GM12878 (cell line): ENCODE measurements around the gene AIG1. TPM values are rescaled to one million over a fixed set of nuclear protein-coding genes. Genes with fewer than 3 reads are reported as not detected.

Experiments
- ATAC-seq: fragments of 200-7000 bp; cut with Tn5 transposase; 3 replicates; pipeline ENCODE4 v1.9.1; 2020; ENCODE audit warnings: mild to moderate bottlenecking, moderate library complexity
- BruUV-seq: library from RNA; stranded (reverse); fragments of 400-500 nt; replicated peaks from 2 replicates; lab custom pipeline; 2021; lab: Mats Ljungman, UMichigan
- CTCF ChIA-PET: fragments of 300-600 bp; sonication (Branson Sonifier 250); formaldehyde crosslinking; extraction: SDS; loops from one replicate; lab custom pipeline; 2021; ENCODE audit warnings: inconsistent platforms; lab: Yijun Ruan, JAX
- POLR2A ChIA-PET: fragments of 350-600 bp; formaldehyde crosslinking; extraction: SDS; loops from one replicate; lab custom pipeline; 2021; ENCODE audit warnings: inconsistent platforms; lab: Charles Lee
- RAD21 ChIA-PET: fragments of 300-600 bp; sonication (Branson Sonifier 250); formaldehyde crosslinking; loops from one replicate; lab custom pipeline; 2023; ENCODE audit warnings: antibody characterized with exemption; ENCODE audit not compliant: unreplicated experiment; lab: Charles Lee
- SMC1A ChIA-PET: fragments of 300-600 bp; sonication (Branson Sonifier 250); formaldehyde crosslinking; loops from one replicate; lab custom pipeline; 2023; ENCODE audit not compliant: unreplicated experiment, uncharacterized antibody; lab: Charles Lee
- DNase-seq: peaks from one replicate; pipeline ENCODE4 v3.0.0-alpha.2; 2011; ENCODE audit warnings: low read depth, low spot score
- FAIRE-seq: peaks from 3 replicates; lab custom pipeline; 2011; peaks lifted over from hg19 to GRCh38; lab: Jason Lieb, UNC
- H2AFZ ChIP-seq: 2 replicates; pipeline ENCODE4 v1.6.0; 2011; ENCODE audit warnings: low read depth, low read length, control low read depth; ENCODE audit not compliant: control insufficient read depth
- H3K27ac ChIP-seq: 2 replicates; pipeline ENCODE4 v1.5.1; 2011; ENCODE audit warnings: control low read depth; ENCODE audit not compliant: control insufficient read depth, insufficient read depth
- H3K27me3 ChIP-seq, 2 experiments: replicated peaks in 1 of 2; 2 replicates each; pipeline versions ENCODE4 v1.6.0 to v1.6.1; 2011; ENCODE audit warnings: low read length in 1 of 2; ENCODE audit not compliant: control insufficient read depth in 2 of 2, insufficient read depth in 2 of 2
- H3K36me3 ChIP-seq, 2 experiments: 2 replicates each; pipeline ENCODE4 v1.5.1; 2011; ENCODE audit warnings: low read length in 1 of 2; ENCODE audit not compliant: control insufficient read depth in 2 of 2, insufficient read depth in 2 of 2
- H3K4me1 ChIP-seq: 2 replicates; pipeline ENCODE4 v1.6.1; 2011; ENCODE audit warnings: mild to moderate bottlenecking, low read length, moderate library complexity, mixed read lengths; ENCODE audit not compliant: control insufficient read depth, insufficient read depth
- H3K4me2 ChIP-seq: 2 replicates; pipeline ENCODE4 v1.6.0; 2011; ENCODE audit warnings: control low read depth; ENCODE audit not compliant: control insufficient read depth, insufficient read depth
- H3K4me3 ChIP-seq: fragments of 200-600 bp; sonication (generic); 2 replicates; pipeline ENCODE4 v1.5.1; 2016
- H3K79me2 ChIP-seq: 2 replicates; pipeline ENCODE4 v1.6.0; 2011; ENCODE audit warnings: low read length; ENCODE audit not compliant: control insufficient read depth, insufficient read depth
- H3K9ac ChIP-seq: 2 replicates; pipeline ENCODE4 v1.8.0; 2011; ENCODE audit warnings: low read length, control low read depth, mixed read lengths; ENCODE audit not compliant: control insufficient read depth, insufficient read depth
- H3K9me3 ChIP-seq: replicated peaks from 3 replicates; pipeline ENCODE4 v1.5.1; 2011; ENCODE audit warnings: mild to moderate bottlenecking, low read length; ENCODE audit not compliant: control insufficient read depth, insufficient read depth
- H4K20me1 ChIP-seq: 2 replicates; pipeline ENCODE4 v1.6.0; 2011; ENCODE audit not compliant: control insufficient read depth, insufficient read depth
- CBFB ChIP-seq: IDR thresholded peaks from 2 replicates; pipeline ENCODE4 v1.6.1; 2016; ENCODE audit warnings: antibody characterized with exemption, low read depth
- CHD1 ChIP-seq: IDR thresholded peaks from 2 replicates; pipeline ENCODE4 v1.6.1; 2012; ENCODE audit warnings: low read depth, low read length, improper control_type of control experiment
- CREB1 ChIP-seq: IDR thresholded peaks from 2 replicates; pipeline ENCODE4 v1.6.1; 2012; ENCODE audit warnings: low read depth, mild to moderate bottlenecking, inconsistent platforms
- HSF1 ChIP-seq: fragments of 150-350 bp; IDR thresholded peaks from 2 replicates; pipeline ENCODE4 v1.6.1; 2014; ENCODE audit warnings: mild to moderate bottlenecking, low read depth, low read length
- KDM1A ChIP-seq: fragments of 200-600 bp; sonication (generic); IDR thresholded peaks from 2 replicates; pipeline ENCODE4 v1.6.1; 2016; ENCODE audit warnings: borderline replicate concordance
- MYC ChIP-seq: IDR thresholded peaks from 2 replicates; pipeline ENCODE4 v1.6.1; 2011; ENCODE audit warnings: mild to moderate bottlenecking, low read length, moderate library complexity, inconsistent platforms; ENCODE audit not compliant: insufficient read depth, insufficient replicate concordance, insufficient read length, severe bottlenecking
- NKRF ChIP-seq: fragments of 450-650 bp; conservative IDR thresholded peaks from 2 replicates; pipeline ENCODE4 v1.6.1; 2017; ENCODE audit warnings: mild to moderate bottlenecking, moderate library complexity
- SMC3 ChIP-seq: IDR thresholded peaks from 2 replicates; pipeline ENCODE4 v1.6.1; 2011; ENCODE audit warnings: low read length, improper control_type of control experiment, borderline replicate concordance
- SREBF1 ChIP-seq: IDR thresholded peaks from 2 replicates; pipeline ENCODE4 v1.6.1; 2012; ENCODE audit warnings: mild to moderate bottlenecking, low read length
- ZNF24 ChIP-seq: fragments of 450-650 bp; IDR thresholded peaks from 2 replicates; pipeline ENCODE4 v1.6.1; 2017; ENCODE audit warnings: antibody characterized with exemption, mild to moderate bottlenecking
- ZSCAN29 ChIP-seq: fragments of 450-650 bp; IDR thresholded peaks from 2 replicates; pipeline ENCODE4 v1.6.1; 2017; ENCODE audit warnings: mild to moderate bottlenecking, moderate library complexity
- ZZZ3 ChIP-seq: IDR thresholded peaks from 2 replicates; pipeline ENCODE4 v1.6.1; 2011; ENCODE audit warnings: low read depth; ENCODE audit not compliant: control insufficient read depth, insufficient read length
- WGBS: methylation state at CpG from one replicate; pipeline ENCODE4 v1.1.6; 2016; ENCODE audit warnings: low lambda C conversion rate; ENCODE audit not compliant: insufficient replicate concordance, insufficient coverage; ENCODE audit errors: missing lambda C conversion rate; 5-methylcytosine and 5-hydroxymethylcytosine counted together
- in situ Hi-C: fragments of 300-500 bp; cut with MboI; formaldehyde crosslinking; loops from 9 replicates; pipeline ENCODE4 v1.14.3; 2018; ENCODE audit warnings: mixed read lengths
- intact Hi-C: fragments of 100-400 bp; cut with micrococcal nuclease; formaldehyde crosslinking; loops from one replicate; pipeline ENCODE4 v1.14.2; 2022; ENCODE audit not compliant: unreplicated experiment
- polyA plus RNA-seq, 11 experiments: library from polyadenylated mRNA; depleted of rRNA in 4 of 11; unstranded in 6 of 11; stranded (reverse) in 5 of 11; fragments of >200 nt; fragmentation: Nextera tagmentation in 4 of 11; fragmentation: Illumina TruSeq in 1 of 11; extraction: Ambion mirVana in 4 of 11; extraction: Trizol in 1 of 11; gene quantifications; 1 replicate in 1 of 11; 2 replicates in 10 of 11; pipeline versions ENCODE4 v1.2.1 to v1.2.3, GENCODE V29; 2011 to 2016; ENCODE audit warnings: inconsistent platforms in 2 of 11, missing spikeins in 2 of 11, low read depth in 1 of 11
- total RNA-seq, 4 experiments: library from RNA; depleted of rRNA in 3 of 4; stranded (reverse); fragments of >200 nt in 3 of 4; fragmentation: Illumina TruSeq in 1 of 4; extraction: Trizol in 1 of 4; gene quantifications; 2 replicates each; pipeline versions ENCODE4 v1.2.1 to v1.2.3, GENCODE V29; 2013 to 2021
- TF ChIP-seq, protein P1 (sequence below): IDR thresholded peaks from 2 replicates; pipeline ENCODE4 v1.6.1; 2011; ENCODE audit warnings: low read depth, mild to moderate bottlenecking, low read length, moderate library complexity, borderline replicate concordance; ENCODE audit errors: extremely low read depth
- TF ChIP-seq, protein P2 (sequence below): fragments of 450-650 bp; IDR thresholded peaks from 2 replicates; pipeline ENCODE4 v1.6.1; 2016; ENCODE audit warnings: mild to moderate bottlenecking, moderate library complexity, borderline replicate concordance

Gene AIG1
- total and polyA plus RNA-seq, 10 of the 15 experiments (the other 5 are each of a cell fraction or from before 2014, with no cell fraction given) = 27.0 to 74.5 (median 36.4) TPM

GRCh38 chr6:143248359-143248758, 187.7 kb downstream of the AIG1 start:
- Histone ChIP-seq H2AFZ (no peak overlapping the region), H3K27ac (no peak overlapping the region), H3K4me3 (no peak overlapping the region), H3K4me2 (no peak overlapping the region), H3K4me1 (no peaks in the 10 kb centered on the region), H4K20me1 (no peaks in the 10 kb centered on the region), H3K79me2 (no peaks in the 10 kb centered on the region), H3K36me3 (no peaks in the 10 kb centered on the region), H3K27me3 (no peaks in the 10 kb centered on the region), H3K9ac (no peak overlapping the region), H3K9me3 (no peaks in the 10 kb centered on the region)
- BruUV-seq = no TSS peak
- no peak for DNase-seq
- FAIRE-seq = no peak
- ChIA-PET CTCF (no interaction called here), POLR2A (no interaction called here), RAD21 (no interaction called here), SMC1A (no interaction called here)
- in situ Hi-C loops = no loop called here
- ATAC-seq = no peak
- 94% methylated on average over 4 of the region's 4 CpGs for WGBS
- intact Hi-C loops = no loop called here
- TF ChIP-seq CHD1 (no peak), SREBF1 (no peak), CBFB (no peak), ZSCAN29 (no peak), NKRF (no peak), HSF1 (no peak), ZZZ3 (no peak), SMC3 (no peak), CREB1 (no peak), MYC (no peak), ZNF24 (no peak), KDM1A (no peak)
- TF ChIP-seq, protein P1, sequence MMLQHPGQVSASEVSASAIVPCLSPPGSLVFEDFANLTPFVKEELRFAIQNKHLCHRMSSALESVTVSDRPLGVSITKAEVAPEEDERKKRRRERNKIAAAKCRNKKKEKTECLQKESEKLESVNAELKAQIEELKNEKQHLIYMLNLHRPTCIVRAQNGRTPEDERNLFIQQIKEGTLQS = no peak
- TF ChIP-seq, protein P2, sequence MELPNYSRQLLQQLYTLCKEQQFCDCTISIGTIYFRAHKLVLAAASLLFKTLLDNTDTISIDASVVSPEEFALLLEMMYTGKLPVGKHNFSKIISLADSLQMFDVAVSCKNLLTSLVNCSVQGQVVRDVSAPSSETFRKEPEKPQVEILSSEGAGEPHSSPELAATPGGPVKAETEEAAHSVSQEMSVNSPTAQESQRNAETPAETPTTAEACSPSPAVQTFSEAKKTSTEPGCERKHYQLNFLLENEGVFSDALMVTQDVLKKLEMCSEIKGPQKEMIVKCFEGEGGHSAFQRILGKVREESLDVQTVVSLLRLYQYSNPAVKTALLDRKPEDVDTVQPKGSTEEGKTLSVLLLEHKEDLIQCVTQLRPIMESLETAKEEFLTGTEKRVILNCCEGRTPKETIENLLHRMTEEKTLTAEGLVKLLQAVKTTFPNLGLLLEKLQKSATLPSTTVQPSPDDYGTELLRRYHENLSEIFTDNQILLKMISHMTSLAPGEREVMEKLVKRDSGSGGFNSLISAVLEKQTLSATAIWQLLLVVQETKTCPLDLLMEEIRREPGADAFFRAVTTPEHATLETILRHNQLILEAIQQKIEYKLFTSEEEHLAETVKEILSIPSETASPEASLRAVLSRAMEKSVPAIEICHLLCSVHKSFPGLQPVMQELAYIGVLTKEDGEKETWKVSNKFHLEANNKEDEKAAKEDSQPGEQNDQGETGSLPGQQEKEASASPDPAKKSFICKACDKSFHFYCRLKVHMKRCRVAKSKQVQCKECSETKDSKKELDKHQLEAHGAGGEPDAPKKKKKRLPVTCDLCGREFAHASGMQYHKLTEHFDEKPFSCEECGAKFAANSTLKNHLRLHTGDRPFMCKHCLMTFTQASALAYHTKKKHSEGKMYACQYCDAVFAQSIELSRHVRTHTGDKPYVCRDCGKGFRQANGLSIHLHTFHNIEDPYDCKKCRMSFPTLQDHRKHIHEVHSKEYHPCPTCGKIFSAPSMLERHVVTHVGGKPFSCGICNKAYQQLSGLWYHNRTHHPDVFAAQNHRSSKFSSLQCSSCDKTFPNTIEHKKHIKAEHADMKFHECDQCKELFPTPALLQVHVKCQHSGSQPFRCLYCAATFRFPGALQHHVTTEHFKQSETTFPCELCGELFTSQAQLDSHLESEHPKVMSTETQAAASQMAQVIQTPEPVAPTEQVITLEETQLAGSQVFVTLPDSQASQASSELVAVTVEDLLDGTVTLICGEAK = no peak
